Mesodermal cell (in vitro differentiated cells): Measurements from ENCODE around the gene SLC7A4.

Experiments
- H3K27ac ChIP-seq: 2 replicates; pipeline ENCODE4 v1.7.0; 2013; ENCODE audit warnings: mild to moderate bottlenecking, low read depth, low read length, moderate library complexity; ENCODE audit not compliant: severe bottlenecking
- H3K36me3 ChIP-seq: 2 replicates; pipeline ENCODE4 v1.7.1; 2013; ENCODE audit warnings: mild to moderate bottlenecking, low read length, moderate library complexity; ENCODE audit not compliant: control insufficient read depth, insufficient read depth
- H3K4me1 ChIP-seq: one replicate; pipeline ENCODE4 v1.7.1; 2013; ENCODE audit warnings: mild to moderate bottlenecking, low read length; ENCODE audit not compliant: insufficient read depth, control insufficient read depth, poor library complexity, severe bottlenecking
- H3K4me3 ChIP-seq: 2 replicates; pipeline ENCODE4 v1.7.0; 2013; ENCODE audit warnings: low read length, control low read depth, mild to moderate bottlenecking; ENCODE audit not compliant: insufficient read depth, poor library complexity, severe bottlenecking; ENCODE audit errors: extremely low read depth
- H3K9me3 ChIP-seq: 2 replicates; pipeline ENCODE4 v1.7.1; 2013; ENCODE audit warnings: mild to moderate bottlenecking, low read length, moderate library complexity; ENCODE audit not compliant: control insufficient read depth
- WGBS, 2 experiments: methylation state at CpG; one replicate each; pipeline ENCODE4 v1.1.5; 2013; ENCODE audit warnings: missing lambda C conversion rate in 2 of 2; ENCODE audit not compliant: insufficient coverage in 2 of 2; 5-methylcytosine and 5-hydroxymethylcytosine counted together

Gene SLC7A4

DNA sequence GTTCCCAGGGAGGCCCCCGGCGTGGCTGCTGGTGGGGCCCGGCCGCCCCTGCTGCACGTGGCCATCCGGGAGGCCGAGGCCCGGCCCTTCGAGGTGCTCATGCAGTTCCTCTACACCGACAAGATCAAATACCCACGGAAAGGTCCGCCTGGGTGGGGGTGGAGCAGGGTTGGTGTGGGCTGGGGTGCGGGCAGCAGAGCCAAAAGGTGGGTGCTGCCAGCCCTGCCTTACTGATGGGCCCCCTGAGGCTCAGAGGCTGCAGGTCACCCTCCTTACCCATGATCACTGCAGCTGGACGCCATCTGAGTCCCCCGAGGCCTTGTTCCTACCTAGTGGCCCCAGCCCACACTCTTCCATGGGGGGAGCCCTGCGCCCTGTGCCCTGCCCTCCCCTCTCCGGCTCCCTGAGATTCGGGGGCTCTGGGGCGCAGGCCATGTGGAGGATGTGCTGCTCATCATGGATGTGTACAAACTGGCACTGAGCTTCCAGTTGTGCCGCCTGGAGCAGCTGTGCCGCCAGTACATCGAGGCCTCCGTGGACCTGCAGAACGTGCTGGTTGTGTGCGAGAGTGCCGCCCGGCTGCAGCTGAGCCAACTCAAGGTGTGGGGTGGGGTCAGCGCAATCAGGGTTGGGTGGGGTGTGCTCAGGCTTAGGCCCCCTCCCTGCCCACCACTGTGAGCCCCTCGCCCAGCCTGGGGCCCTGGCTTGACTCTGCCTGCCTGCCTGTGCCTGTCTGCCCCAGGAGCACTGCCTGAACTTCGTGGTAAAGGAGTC, 38.0 kb downstream of the SLC7A4 start:
- no peaks in the 10 kb centered on the region for H3K9me3 ChIP-seq
- H3K27ac ChIP-seq: no peak overlapping the region
- H3K4me1 ChIP-seq: no peaks in the 10 kb centered on the region
- 97 to 98% methylated on average over 22 to 26 of the region's 30 CpGs for WGBS, 2 experiments
- peaks cover 61% of the 10 kb centered on the region for H3K36me3 ChIP-seq
- no peak overlapping the region for H3K4me3 ChIP-seq

DNA sequence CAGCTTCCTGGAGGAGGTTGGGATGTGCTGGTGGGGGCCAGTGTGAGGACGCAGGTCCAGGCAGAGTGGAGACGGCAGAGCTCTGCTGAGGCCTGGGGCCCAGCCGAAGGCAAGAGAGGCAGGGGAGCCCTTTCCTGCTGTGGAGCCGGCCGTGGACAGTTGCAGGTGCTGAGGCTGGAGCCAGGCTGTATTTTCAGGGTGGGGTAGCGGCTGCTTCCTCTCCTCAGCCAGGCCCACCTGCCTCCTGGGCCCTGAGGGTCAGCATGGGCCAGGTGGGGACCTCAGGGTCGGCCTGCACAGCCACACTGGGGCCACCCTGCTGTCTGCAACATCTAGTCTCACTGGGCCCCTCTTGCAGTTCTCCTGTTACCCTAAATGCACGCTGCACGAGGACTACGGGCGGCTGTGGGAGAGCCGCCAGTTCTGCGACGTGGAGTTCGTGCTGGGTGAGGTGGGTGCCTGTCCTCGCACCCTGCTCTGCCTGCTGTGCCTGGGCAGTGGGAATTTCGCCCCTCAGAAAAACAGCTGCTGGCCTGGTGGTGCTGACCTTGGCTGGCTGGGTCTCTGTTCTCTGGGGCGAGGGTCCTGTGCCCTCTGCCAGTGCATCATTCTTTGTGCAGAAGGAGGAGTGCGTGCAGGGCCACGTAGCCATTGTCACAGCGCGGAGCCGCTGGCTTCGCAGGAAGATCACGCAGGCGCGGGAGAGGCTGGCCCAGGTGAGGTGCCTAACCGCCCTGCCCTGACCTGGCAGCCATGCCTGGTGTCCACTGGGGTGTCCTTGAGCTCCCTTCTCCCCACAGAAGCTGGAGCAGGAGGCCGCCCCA, 38.8 kb downstream of the SLC7A4 start:
- H3K36me3 ChIP-seq: peaks cover 62% of the 10 kb centered on the region
- WGBS, 2 experiments: 96 to 97% methylated on average over 25 to 29 of the region's 29 CpGs
- no peak overlapping the region for H3K4me3 ChIP-seq
- no peak overlapping the region for H3K27ac ChIP-seq
- H3K4me1 ChIP-seq: no peaks in the 10 kb centered on the region
- no peaks in the 10 kb centered on the region for H3K9me3 ChIP-seq

DNA sequence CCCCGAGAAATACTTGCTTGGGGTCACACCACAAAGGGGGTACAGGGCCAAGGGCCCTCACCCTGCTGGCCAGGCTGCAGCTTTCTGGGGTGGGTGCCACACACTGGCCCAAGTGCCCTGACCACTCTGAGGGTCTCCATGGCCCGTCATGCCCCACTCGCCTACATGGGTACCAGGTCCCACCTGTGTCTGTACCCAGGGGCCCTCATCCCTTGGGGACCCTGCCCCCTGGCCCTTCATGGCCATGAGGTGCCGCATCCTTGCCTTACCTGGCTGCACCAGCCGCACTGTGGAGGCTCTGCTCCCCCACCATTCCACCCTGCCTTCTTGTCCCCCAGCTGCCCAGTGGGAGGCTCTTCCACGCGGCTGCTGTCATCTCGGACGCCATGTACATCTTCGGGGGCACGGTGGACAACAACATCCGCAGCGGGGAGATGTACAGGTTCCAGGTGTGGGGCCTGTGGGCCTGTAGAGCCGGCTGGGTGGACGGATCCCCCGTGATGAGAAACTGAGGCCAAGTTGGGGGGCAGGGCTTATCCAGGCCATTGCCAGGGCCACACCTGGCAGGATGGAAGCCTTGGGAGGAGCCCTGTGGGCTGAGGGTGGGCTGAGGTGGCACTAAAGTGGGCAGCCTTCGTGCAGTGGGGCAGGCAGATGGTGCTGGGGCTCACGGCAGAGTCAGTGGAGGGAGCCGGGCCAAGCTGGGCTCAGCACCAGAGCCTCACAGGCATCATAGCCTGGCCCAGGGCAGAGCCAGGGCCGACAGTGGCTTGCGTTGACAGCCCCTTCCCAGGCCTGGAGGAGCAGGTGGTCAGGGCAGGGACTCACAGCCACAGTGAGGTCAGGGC, 39.7 kb downstream of the SLC7A4 start:
- Histone ChIP-seq H3K9me3 (no peaks in the 10 kb centered on the region), H3K27ac (no peak overlapping the region), H3K4me3 (no peak overlapping the region), H3K36me3 (peaks cover 66% of the 10 kb centered on the region), H3K4me1 (no peaks in the 10 kb centered on the region)
- WGBS, 2 experiments: 88 to 91% methylated on average over 10 to 21 of the region's 21 CpGs

DNA sequence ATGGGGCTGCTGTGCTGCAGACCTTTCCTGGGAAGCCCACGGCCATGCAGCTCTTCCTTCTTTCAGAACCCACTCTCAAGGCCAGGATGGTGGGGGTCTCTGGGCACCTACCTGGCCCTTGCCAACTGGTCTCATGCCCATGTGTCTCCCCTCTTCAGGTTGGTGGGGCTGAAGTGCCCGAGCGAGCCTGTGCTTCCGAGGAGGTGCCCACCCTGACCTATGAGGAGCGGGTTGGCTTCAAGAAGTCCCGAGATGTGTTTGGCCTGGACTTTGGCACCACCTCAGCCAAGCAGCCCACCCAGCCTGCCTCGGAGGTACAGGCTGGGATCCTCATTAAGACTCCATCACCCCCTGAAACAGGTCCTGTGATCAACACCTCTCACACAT, 40.3 kb downstream of the SLC7A4 start:
- Histone ChIP-seq H3K27ac (no peak overlapping the region), H3K4me1 (no peaks in the 10 kb centered on the region), H3K4me3 (no peak overlapping the region), H3K9me3 (no peaks in the 10 kb centered on the region), H3K36me3 (peaks cover 65% of the 10 kb centered on the region)
- WGBS, 2 experiments: 97 to 100% methylated on average over 5 to 6 of the region's 7 CpGs

DNA sequence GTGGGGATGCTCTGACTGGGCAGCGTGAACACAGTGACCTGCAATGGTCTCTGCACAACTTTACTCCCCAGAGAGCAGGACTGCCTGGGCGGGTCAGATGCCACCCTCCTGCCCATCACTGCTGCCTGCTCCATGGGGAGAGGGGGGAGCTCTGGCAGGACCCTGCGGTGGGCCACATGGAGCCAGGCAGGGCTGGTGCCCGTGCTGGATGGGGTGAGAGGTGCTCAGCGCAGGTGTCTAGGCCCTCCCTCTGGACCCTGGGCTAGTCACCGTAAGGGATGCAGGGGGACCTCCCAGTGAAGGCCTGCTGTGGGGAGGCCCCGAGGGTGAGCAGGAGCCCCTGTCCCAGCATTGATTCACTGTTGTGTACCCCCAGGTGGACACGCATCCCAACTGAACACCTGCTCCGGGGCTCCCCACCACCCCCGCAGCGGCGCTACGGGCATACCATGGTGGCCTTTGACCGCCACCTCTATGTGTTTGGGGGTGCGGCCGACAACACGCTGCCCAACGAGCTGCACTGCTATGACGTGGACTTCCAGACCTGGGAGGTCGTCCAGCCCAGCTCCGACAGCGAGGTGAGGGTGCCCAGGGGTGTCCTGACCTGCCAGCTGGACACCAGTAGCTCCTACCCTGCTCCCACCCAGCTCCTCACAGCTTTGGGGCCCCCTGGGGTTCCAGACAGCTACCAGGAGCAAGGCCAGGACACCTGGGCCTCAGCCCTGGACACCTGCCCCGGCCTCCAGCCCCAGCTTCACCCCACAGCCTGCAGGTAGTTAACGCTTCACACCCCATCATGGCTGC, 40.9 kb downstream of the SLC7A4 start:
- peaks cover 64% of the 10 kb centered on the region for H3K36me3 ChIP-seq
- H3K4me3 ChIP-seq: no peak overlapping the region
- no peak overlapping the region for H3K27ac ChIP-seq
- no peaks in the 10 kb centered on the region for H3K9me3 ChIP-seq
- H3K4me1 ChIP-seq: no peaks in the 10 kb centered on the region
- WGBS, 2 experiments: 95% methylated on average over 20 to 22 of the region's 24 CpGs

DNA sequence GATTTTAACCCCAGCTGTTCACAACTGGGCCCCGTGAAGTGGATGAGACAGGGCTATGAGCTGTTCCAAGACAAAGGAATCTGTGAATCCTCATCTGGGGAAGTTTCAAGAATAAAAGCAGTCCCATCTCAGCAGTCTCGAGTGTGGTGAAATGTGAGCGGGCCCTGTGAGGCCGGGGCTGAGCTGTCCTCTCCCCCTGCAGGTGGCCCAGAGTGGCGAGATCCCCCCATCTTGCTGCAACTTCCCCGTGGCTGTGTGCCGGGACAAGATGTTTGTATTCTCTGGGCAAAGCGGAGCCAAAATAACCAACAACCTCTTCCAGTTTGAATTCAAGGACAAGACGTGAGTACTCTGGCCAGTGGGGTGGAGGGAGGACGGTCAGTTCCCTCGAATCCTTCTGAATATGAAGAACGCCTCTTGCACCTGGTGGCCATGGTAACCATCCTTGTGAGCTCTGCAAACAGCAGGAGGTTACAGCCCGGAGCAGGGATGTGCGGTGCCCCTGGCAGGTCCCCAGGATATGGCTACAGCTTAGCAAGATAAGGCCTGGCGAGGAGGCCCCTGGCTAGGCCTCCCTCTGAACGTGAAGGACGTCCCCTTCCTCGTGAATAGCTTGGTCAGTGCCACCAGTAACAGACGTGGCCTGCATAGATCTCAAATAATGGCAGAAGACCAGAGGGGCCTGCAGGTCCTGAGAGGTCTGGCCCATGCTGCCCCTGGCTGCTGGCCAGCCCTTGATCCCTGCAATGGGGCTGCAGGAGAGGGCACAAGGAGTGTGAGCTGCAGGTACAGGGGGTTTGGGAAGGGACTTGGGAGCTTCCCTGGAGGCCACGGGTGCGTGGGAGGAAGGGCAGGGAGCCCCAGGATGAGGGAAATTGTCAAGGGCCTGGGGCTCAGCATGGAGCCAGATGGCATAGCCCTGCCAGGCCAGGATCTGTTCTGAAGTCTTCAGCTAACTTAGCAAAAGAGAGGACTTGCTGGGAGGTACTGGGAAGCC, 41.9 kb downstream of the SLC7A4 start:
- H3K27ac ChIP-seq: no peak overlapping the region
- no peaks in the 10 kb centered on the region for H3K4me1 ChIP-seq
- H3K4me3 ChIP-seq: no peak overlapping the region
- peaks cover 64% of the 10 kb centered on the region for H3K36me3 ChIP-seq
- H3K9me3 ChIP-seq: no peaks in the 10 kb centered on the region
- WGBS, 2 experiments: 93 to 95% methylated on average over 20 of the region's 21 CpGs

DNA sequence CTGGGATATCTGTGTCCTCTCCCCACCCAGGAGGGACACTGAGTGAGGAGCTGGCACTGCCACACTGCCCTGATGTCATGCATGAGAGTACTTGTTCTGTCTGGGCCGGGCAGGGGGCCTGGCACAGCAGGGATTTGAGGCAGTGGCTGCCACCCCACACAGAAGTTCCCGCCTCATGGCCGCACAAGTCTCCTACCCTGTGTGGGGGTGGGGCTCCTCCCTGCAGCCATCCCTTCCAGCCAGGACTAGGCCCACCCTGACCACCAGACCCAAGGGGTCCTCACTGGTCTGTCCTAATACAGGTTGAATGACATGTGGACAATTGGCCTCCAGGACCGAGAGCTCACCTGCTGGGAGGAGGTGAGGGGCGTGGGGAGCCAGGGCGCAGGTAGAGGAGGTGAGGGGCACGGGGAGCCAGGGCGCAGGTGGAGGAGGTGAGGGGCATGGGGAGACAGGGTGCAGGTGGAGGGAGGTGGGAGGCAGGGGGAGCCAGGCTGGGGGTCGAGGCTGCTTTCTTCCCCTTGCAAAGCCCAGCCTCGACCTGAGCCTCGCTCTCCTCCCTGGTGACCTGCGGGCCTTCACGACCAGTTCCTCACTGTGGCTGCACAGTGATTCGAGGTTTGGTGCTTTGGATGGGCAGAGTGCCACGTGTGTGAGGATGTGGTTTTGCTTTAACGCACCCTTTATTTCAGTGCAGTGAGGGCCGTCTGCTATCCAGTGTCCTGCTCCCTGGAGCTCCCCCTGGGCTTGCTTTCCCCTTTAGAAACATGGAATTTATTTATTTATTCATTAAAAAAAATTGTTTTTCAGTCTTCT, 42.8 kb downstream of the SLC7A4 start:
- peaks cover 69% of the 10 kb centered on the region for H3K36me3 ChIP-seq
- H3K4me3 ChIP-seq: no peak overlapping the region
- no peaks in the 10 kb centered on the region for H3K9me3 ChIP-seq
- H3K4me1 ChIP-seq: no peaks in the 10 kb centered on the region
- H3K27ac ChIP-seq: no peak overlapping the region
- 85 to 90% methylated on average over 6 to 11 of the region's 17 CpGs for WGBS, 2 experiments

DNA sequence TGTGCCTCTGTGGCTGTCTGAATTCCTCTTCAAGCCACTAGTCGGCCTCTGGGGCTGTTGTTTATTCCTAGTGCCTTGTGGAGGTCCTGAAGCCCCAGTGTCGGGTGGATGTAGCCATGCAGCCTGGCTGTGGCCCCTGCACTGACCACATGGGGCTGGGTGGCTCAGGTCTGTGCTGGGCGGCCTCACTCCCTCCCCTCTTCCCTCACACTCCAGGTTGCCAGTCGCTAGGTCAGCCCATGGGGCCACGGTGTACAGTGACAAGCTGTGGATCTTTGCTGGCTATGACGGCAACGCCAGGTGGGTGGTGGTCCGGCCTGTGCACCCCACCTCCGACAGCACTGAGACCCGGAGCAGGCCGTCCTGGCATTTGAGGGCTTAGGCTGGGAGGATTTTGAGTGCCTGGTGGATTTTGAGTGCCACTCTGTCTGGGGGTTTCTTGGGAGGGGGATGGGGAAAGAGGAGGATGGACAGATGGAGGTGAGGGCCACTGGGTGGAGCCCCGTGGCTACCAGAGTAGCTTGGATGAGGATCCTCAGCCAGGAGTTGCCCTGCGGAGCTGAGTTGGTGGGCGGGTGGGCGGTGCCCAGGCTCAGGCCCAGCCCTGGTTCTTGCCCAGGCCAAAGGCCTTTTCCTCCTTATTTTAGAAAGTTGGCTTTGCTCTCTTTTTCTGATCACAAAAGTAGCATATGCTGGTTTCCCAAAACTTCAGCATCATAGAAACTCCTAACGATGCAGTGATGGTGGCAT, 43.6 kb downstream of the SLC7A4 start:
- Histone ChIP-seq H3K4me3 (no peak overlapping the region), H3K9me3 (no peaks in the 10 kb centered on the region), H3K4me1 (no peaks in the 10 kb centered on the region), H3K36me3 (peaks cover 73% of the 10 kb centered on the region), H3K27ac (no peak overlapping the region)
- WGBS, 2 experiments: 82 to 94% methylated on average over 10 to 13 of the region's 16 CpGs
